ENCODE results near the gene TYMS. TPM values are rescaled to one million over a fixed set of nuclear protein-coding genes. Genes with fewer than 3 reads are reported as not detected.

The TYMS gene
- total and polyA plus RNA-seq, 2 donors from 2014 or later, result 6.0 to 10.2 TPM

DNA sequence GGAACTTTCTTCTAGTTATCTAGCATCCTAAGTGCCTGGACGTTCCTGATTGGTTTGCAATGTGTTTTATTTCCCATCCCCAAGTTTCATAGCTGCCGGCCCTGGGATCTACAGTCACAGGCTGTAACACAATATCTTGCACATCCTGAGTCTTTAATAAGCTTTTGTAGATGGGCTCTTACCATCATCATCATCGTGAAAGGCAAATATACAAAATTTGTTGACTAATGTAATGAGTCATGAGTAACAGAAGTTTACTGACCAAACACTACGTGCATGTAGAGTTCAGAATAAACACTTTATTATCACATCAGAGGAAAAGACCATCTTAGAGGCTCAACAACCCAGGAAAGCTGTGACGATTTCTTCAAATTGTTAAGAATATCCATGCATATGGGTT, 8.1 kb upstream of the TYMS start:
- H3K27me3 ChIP-seq (ENCODE audit: control insufficient read depth, insufficient read depth, low read length), result no peaks in the 10 kb centered on the region
- intact Hi-C loops (cut with DNase I), result no loop called here
- DNase-seq (no peak), FAIRE-seq (no peak)
- H3K9ac ChIP-seq (ENCODE audit: low read length in 3 of 3), result no peak overlapping the region
- TF ChIP-seq, protein P1, sequence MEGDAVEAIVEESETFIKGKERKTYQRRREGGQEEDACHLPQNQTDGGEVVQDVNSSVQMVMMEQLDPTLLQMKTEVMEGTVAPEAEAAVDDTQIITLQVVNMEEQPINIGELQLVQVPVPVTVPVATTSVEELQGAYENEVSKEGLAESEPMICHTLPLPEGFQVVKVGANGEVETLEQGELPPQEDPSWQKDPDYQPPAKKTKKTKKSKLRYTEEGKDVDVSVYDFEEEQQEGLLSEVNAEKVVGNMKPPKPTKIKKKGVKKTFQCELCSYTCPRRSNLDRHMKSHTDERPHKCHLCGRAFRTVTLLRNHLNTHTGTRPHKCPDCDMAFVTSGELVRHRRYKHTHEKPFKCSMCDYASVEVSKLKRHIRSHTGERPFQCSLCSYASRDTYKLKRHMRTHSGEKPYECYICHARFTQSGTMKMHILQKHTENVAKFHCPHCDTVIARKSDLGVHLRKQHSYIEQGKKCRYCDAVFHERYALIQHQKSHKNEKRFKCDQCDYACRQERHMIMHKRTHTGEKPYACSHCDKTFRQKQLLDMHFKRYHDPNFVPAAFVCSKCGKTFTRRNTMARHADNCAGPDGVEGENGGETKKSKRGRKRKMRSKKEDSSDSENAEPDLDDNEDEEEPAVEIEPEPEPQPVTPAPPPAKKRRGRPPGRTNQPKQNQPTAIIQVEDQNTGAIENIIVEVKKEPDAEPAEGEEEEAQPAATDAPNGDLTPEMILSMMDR (IDR thresholded peaks at IDR 0.05; ENCODE audit: borderline replicate concordance, extremely low read depth, insufficient read depth), result no peak
- H3K4me1 ChIP-seq (ENCODE audit: control insufficient read depth in 2 of 3, insufficient read depth in 2 of 3, low read depth in 1 of 3, low read length in 3 of 3), result no peaks in the 10 kb centered on the region
- no peak overlapping the region for H3K4me3 ChIP-seq (ENCODE audit: low read length in 3 of 3)
- no peaks in the 10 kb centered on the region for H3K36me3 ChIP-seq (ENCODE audit: control insufficient read depth in 2 of 3, insufficient read depth in 3 of 3, low read length in 3 of 3)
- no peaks in the 10 kb centered on the region for H3K9me3 ChIP-seq (ENCODE audit: control insufficient read depth in 2 of 3, insufficient read depth in 1 of 3, low read length in 3 of 3)
- no peak overlapping the region for H3K27ac ChIP-seq (ENCODE audit: low read depth in 2 of 2, low read length in 2 of 2)

DNA sequence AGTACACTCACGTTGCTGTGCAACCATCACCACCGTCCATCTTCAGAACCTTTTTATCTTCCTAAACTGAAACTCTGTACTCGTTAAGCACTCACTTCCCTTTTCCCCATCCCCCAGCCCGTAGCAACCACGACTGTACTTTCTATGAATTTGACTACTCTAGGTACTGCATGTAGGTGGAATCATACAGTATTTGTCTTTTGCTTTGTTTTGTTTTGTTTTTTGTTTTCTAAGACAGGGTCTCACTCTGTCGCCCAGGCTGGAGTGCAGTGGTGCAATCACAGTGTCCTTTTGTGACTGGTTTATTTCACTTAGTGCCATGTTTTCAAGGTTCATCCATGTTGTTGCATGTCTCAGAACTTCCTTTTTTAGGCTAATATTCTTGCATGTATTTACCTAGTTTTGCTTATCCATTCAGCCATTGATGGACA, 7.0 kb upstream of the TYMS start:
- Histone ChIP-seq H3K4me3 (ENCODE audit: low read length in 3 of 3) (no peak overlapping the region), H3K4me1 (ENCODE audit: control insufficient read depth in 2 of 3, insufficient read depth in 2 of 3, low read depth in 1 of 3, low read length in 3 of 3) (no peaks in the 10 kb centered on the region), H3K9ac (ENCODE audit: low read length in 3 of 3) (no peak overlapping the region), H3K27me3 (ENCODE audit: control insufficient read depth, insufficient read depth, low read length) (no peaks in the 10 kb centered on the region), H3K9me3 (ENCODE audit: control insufficient read depth in 2 of 3, insufficient read depth in 1 of 3, low read length in 3 of 3) (no peaks in the 10 kb centered on the region), H3K36me3 (ENCODE audit: control insufficient read depth in 2 of 3, insufficient read depth in 3 of 3, low read length in 3 of 3) (no peaks in the 10 kb centered on the region), H3K27ac (ENCODE audit: low read depth in 2 of 2, low read length in 2 of 2) (no peak overlapping the region)
- DNase-seq, result no peak
- FAIRE-seq, result no peak
- TF ChIP-seq, protein P1 (IDR thresholded peaks at IDR 0.05; ENCODE audit: borderline replicate concordance, extremely low read depth, insufficient read depth), result no peak
- intact Hi-C loops (cut with DNase I), result no loop called here

DNA sequence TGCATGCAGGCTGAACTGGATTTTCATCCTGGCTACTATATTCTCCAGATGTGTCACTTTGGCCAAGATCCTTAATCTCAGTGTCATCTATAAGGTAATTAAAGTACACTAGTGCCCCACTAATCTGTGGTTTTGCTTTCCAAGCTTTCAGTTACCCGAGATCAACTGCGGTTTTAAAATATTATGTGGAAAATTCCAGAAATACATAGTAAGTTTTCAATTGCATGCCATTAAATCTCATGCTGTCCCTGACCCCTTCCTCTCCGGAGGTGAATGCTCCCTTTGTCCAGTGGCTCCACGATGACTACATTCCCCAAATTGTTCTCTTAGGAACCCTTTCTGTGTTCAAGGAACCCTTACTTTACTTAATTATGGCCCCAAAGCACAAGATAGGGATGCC, 5.3 kb upstream of the TYMS start:
- Histone ChIP-seq H3K9ac (ENCODE audit: low read length in 3 of 3) (no peak overlapping the region), H3K36me3 (ENCODE audit: control insufficient read depth in 2 of 3, insufficient read depth in 3 of 3, low read length in 3 of 3) (no peaks in the 10 kb centered on the region), H3K27me3 (ENCODE audit: control insufficient read depth, insufficient read depth, low read length) (no peaks in the 10 kb centered on the region), H3K4me3 (ENCODE audit: low read length in 3 of 3) (no peak overlapping the region), H3K27ac (ENCODE audit: low read depth in 2 of 2, low read length in 2 of 2) (no peak overlapping the region), H3K9me3 (ENCODE audit: control insufficient read depth in 2 of 3, insufficient read depth in 1 of 3, low read length in 3 of 3) (no peaks in the 10 kb centered on the region), H3K4me1 (ENCODE audit: control insufficient read depth in 2 of 3, insufficient read depth in 2 of 3, low read depth in 1 of 3, low read length in 3 of 3) (no peaks in the 10 kb centered on the region)
- no peak for DNase-seq
- TF ChIP-seq, protein P1 (IDR thresholded peaks at IDR 0.05; ENCODE audit: borderline replicate concordance, extremely low read depth, insufficient read depth), result no peak
- FAIRE-seq, result no peak
- intact Hi-C loops (cut with DNase I), result no loop called here

DNA sequence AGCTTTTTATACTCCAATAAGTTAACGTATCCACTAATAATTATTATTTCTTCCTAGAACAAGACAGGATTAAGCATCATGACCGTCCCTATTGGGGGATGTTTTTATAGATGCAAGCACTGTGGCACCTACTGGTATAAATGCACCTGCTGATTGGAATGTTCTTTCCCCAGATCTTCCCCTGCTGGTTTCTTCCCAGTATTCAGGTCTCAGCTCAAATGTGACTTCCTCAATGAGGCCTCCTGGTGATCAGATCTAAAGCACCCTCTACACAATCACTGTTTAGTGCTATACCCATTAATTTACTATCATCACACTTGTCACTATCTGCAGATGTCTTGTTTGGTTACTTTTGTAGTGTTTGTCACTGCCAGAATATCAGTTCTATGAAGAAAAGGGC, 3.9 kb upstream of the TYMS start:
- TF ChIP-seq, protein P1 (IDR thresholded peaks at IDR 0.05; ENCODE audit: borderline replicate concordance, extremely low read depth, insufficient read depth), result no peak
- no peak overlapping the region for H3K27ac ChIP-seq (ENCODE audit: low read depth in 2 of 2, low read length in 2 of 2)
- no peaks in the 10 kb centered on the region for H3K36me3 ChIP-seq (ENCODE audit: control insufficient read depth in 2 of 3, insufficient read depth in 3 of 3, low read length in 3 of 3)
- no peaks in the 10 kb centered on the region for H3K9me3 ChIP-seq (ENCODE audit: control insufficient read depth in 2 of 3, insufficient read depth in 1 of 3, low read length in 3 of 3)
- H3K4me3 ChIP-seq (ENCODE audit: low read length in 3 of 3), result no peak overlapping the region
- H3K9ac ChIP-seq (ENCODE audit: low read length in 3 of 3), result no peak overlapping the region
- no peaks in the 10 kb centered on the region for H3K27me3 ChIP-seq (ENCODE audit: control insufficient read depth, insufficient read depth, low read length)
- peaks cover 0 to under 1% (median 0%) of the 10 kb centered on the region in 3 donors for H3K4me1 ChIP-seq (ENCODE audit: control insufficient read depth in 2 of 3, insufficient read depth in 2 of 3, low read depth in 1 of 3, low read length in 3 of 3)
- intact Hi-C loops (cut with DNase I), result no loop called here
- FAIRE-seq, result no peak
- DNase-seq, result no peak

Measured in kidney (tissue), 14 donors.